ENCODE measurements around the gene WDR17. TPM values are rescaled to one million over a fixed set of nuclear protein-coding genes. Genes with fewer than 3 reads are reported as not detected.

Gene WDR17
- total RNA-seq, 1 donor from 2014 or later = 0.17 TPM

- H3K4me3 ChIP-seq (ENCODE audit: low read depth, low read length) = no peak overlapping the region
- TF ChIP-seq CTCF (conservative IDR thresholded peaks at IDR 0.05; ENCODE audit: low read depth, low read length) = no peak
- no peak for DNase-seq (ENCODE audit: low read depth)
These were observed 11.9 kb downstream of the WDR17 start for GRCh38 chr4:176077561-176077960.

- DNase-seq (ENCODE audit: low read depth) = no peak
- no peak for TF ChIP-seq CTCF (conservative IDR thresholded peaks at IDR 0.05; ENCODE audit: low read depth, low read length)
- H3K4me3 ChIP-seq (ENCODE audit: low read depth, low read length) = no peak overlapping the region
These were observed 19.1 kb downstream of the WDR17 start for GRCh38 chr4:176084769-176085168.

- no peak for TF ChIP-seq CTCF (conservative IDR thresholded peaks at IDR 0.05; ENCODE audit: low read depth, low read length)
- no peak for DNase-seq (ENCODE audit: low read depth)
- no peak overlapping the region for H3K4me3 ChIP-seq (ENCODE audit: low read depth, low read length)
These were observed 24.5 kb downstream of the WDR17 start for GRCh38 chr4:176090115-176090514.

- no peak for DNase-seq (ENCODE audit: low read depth)
- peak; percentile 24 for TF ChIP-seq CTCF (conservative IDR thresholded peaks at IDR 0.05; ENCODE audit: low read depth, low read length)
- no peak overlapping the region for H3K4me3 ChIP-seq (ENCODE audit: low read depth, low read length)
These were observed 33.7 kb downstream of the WDR17 start for GRCh38 chr4:176099314-176099713.

GRCh38 chr4:176102414-176103063, 36.9 kb downstream of the WDR17 start:
- H3K4me3 ChIP-seq (ENCODE audit: low read depth, low read length) = no peak overlapping the region
- no peak for DNase-seq (ENCODE audit: low read depth)
- no peak for TF ChIP-seq CTCF (conservative IDR thresholded peaks at IDR 0.05; ENCODE audit: low read depth, low read length)

- no peak for DNase-seq (ENCODE audit: low read depth)
- no peak overlapping the region for H3K4me3 ChIP-seq (ENCODE audit: low read depth, low read length)
- TF ChIP-seq CTCF (conservative IDR thresholded peaks at IDR 0.05; ENCODE audit: low read depth, low read length) = no peak
These were observed 42.1 kb downstream of the WDR17 start for GRCh38 chr4:176107695-176108094.

- no peak overlapping the region for H3K4me3 ChIP-seq (ENCODE audit: low read depth, low read length)
- peak; percentile 82 for TF ChIP-seq CTCF (conservative IDR thresholded peaks at IDR 0.05; ENCODE audit: low read depth, low read length)
These were observed 58.2 kb downstream of the WDR17 start for GRCh38 chr4:176123710-176124407.

More at GRCh38 chr4:176123710-176124407, 58.2 kb downstream of the WDR17 start:
- DNase-seq (ENCODE audit: low read depth) = no peak

Data from epithelial cell of proximal tubule (primary cell).